Progenitor cell of endocrine pancreas (in vitro differentiated cells): Measurements from ENCODE around the gene ANKRD31. TPM values are rescaled to one million over a fixed set of nuclear protein-coding genes. Genes with fewer than 3 reads are reported as not detected.

Experiments
- DNase-seq: peaks from one replicate; pipeline ENCODE4 v3.0.0; 2021; ENCODE audit warnings: low spot score; ENCODE audit not compliant: unreplicated experiment
- H3K27ac Mint-ChIP-seq: 2 replicates; pipeline ENCODE4 v1.8.0; 2021; ENCODE audit warnings: mild to moderate bottlenecking, moderate library complexity, mixed read lengths
- H3K27me3 Mint-ChIP-seq: 2 replicates; pipeline ENCODE4 v1.8.0; 2021; ENCODE audit warnings: mixed read lengths
- H3K36me3 Mint-ChIP-seq: 2 replicates; pipeline ENCODE4 v1.8.0; 2022; ENCODE audit warnings: mixed read lengths; ENCODE audit not compliant: insufficient read depth
- H3K4me1 Mint-ChIP-seq: 2 replicates; pipeline ENCODE4 v1.8.0; 2021; ENCODE audit warnings: low read depth, mixed read lengths
- H3K4me3 Mint-ChIP-seq: 2 replicates; pipeline ENCODE4 v1.8.0; 2021; ENCODE audit warnings: low read depth, mild to moderate bottlenecking, moderate library complexity, mixed read lengths
- H3K9me3 Mint-ChIP-seq: 2 replicates; pipeline ENCODE4 v1.8.0; 2021; ENCODE audit warnings: low read depth, mixed read lengths
- CTCF ChIP-seq: fragments of 200-600 bp; sonication (generic); IDR thresholded peaks from one replicate; pipeline ENCODE4 v1.5.0; 2021; ENCODE audit warnings: antibody characterized with exemption, mild to moderate bottlenecking; ENCODE audit not compliant: unreplicated experiment
- total RNA-seq: library from RNA; stranded (reverse); gene quantifications from 2 replicates; pipeline ENCODE4 v1.2.1, GENCODE V29; 2021

ANKRD31 gene
- total RNA-seq, 1 donor from 2014 or later: 0.55 TPM

- no peaks in the 10 kb centered on the region for H3K9me3 Mint-ChIP-seq
- no peak overlapping the region for H3K4me3 Mint-ChIP-seq
- peaks cover 23% of the 10 kb centered on the region for H3K27me3 Mint-ChIP-seq
- DNase-seq: no peak
- H3K27ac Mint-ChIP-seq: peak overlapping the region; percentile 12
- TF ChIP-seq CTCF: no peak
- H3K36me3 Mint-ChIP-seq: no peaks in the 10 kb centered on the region
- H3K4me1 Mint-ChIP-seq: peaks cover 4% of the 10 kb centered on the region
These were observed 176.6 kb downstream of the ANKRD31 start for GRCh38 chr5:75059912-75060545.

- no peak for DNase-seq
- H3K9me3 Mint-ChIP-seq: no peaks in the 10 kb centered on the region
- H3K4me1 Mint-ChIP-seq: peaks cover 9% of the 10 kb centered on the region
- no peak for TF ChIP-seq CTCF
- H3K36me3 Mint-ChIP-seq: no peaks in the 10 kb centered on the region
- H3K4me3 Mint-ChIP-seq: no peak overlapping the region
- no peak overlapping the region for H3K27ac Mint-ChIP-seq
- H3K27me3 Mint-ChIP-seq: peaks cover 31% of the 10 kb centered on the region
These were observed 177.6 kb downstream of the ANKRD31 start for GRCh38 chr5:75058986-75059535.

GRCh38 chr5:75057561-75057960 is 179.1 kb downstream of the ANKRD31 start:
- Mint-ChIP-seq H3K36me3 (no peaks in the 10 kb centered on the region), H3K4me3 (no peak overlapping the region), H3K4me1 (peaks cover 9% of the 10 kb centered on the region), H3K27ac (no peak overlapping the region), H3K27me3 (peaks cover 31% of the 10 kb centered on the region), H3K9me3 (no peaks in the 10 kb centered on the region)
- TF ChIP-seq CTCF: no peak
- DNase-seq: no peak

- no peak overlapping the region for H3K27ac Mint-ChIP-seq
- no peak for TF ChIP-seq CTCF
- no peak for DNase-seq
- H3K9me3 Mint-ChIP-seq: no peaks in the 10 kb centered on the region
- H3K4me3 Mint-ChIP-seq: peak overlapping the region; percentile 44
- H3K36me3 Mint-ChIP-seq: no peaks in the 10 kb centered on the region
- peaks cover 22% of the 10 kb centered on the region for H3K4me1 Mint-ChIP-seq
- H3K27me3 Mint-ChIP-seq: peaks cover 48% of the 10 kb centered on the region
These were observed 180.9 kb downstream of the ANKRD31 start for GRCh38 chr5:75055727-75056144.

GRCh38 chr5:75054134-75054930 is 182.3 kb downstream of the ANKRD31 start:
- Mint-ChIP-seq H3K4me1 (peaks cover 20% of the 10 kb centered on the region), H3K27me3 (peaks cover 55% of the 10 kb centered on the region), H3K36me3 (no peaks in the 10 kb centered on the region), H3K9me3 (no peaks in the 10 kb centered on the region), H3K27ac (peak overlapping the region; percentile 92), H3K4me3 (peak overlapping the region; percentile 84)
- DNase-seq: no peak
- TF ChIP-seq CTCF: no peak
